ENCODE measurements around the gene E2F3.

E2F3 gene

GRCh38 chr6:20401205-20402091 is at the start of gene E2F3 (continued):
- peak; percentile 48; the same call in 1 of the 2 replicates for TF ChIP-seq ZNF449 (tag by site-specific recombination; IDR thresholded peaks at IDR 0.05)
- TF ChIP-seq ZNF324 (tag by site-specific recombination; IDR thresholded peaks at IDR 0.05): peak; percentile 74
- no peak; the same call in 1 of the 2 replicates for TF ChIP-seq ZBTB44 (tag by site-specific recombination; IDR thresholded peaks at IDR 0.05)
- no peak for TF ChIP-seq ZNF544 (tag by site-specific recombination; IDR thresholded peaks at IDR 0.05)
- no peak for TF ChIP-seq ZNF768 (tag by site-specific recombination; IDR thresholded peaks at IDR 0.05)
- TF ChIP-seq ZBTB20 (tag by site-specific recombination; IDR thresholded peaks at IDR 0.05): no peak; the same call in 1 of the 2 replicates
- no peak for TF ChIP-seq ZBTB11 (tag by site-specific recombination; conservative IDR thresholded peaks at IDR 0.05; ENCODE audit: low read depth)
- TF ChIP-seq ZNF169 (tag by site-specific recombination; IDR thresholded peaks at IDR 0.05): no peak
- TF ChIP-seq SCRT1 (tag by site-specific recombination; IDR thresholded peaks at IDR 0.05; ENCODE audit: borderline replicate concordance): no peak
- no peak for TF ChIP-seq SETDB1 (IDR thresholded peaks at IDR 0.05; ENCODE audit: insufficient read length, low read length)
- no peak for TF ChIP-seq ZNF248 (tag by site-specific recombination; IDR thresholded peaks at IDR 0.05)
- no peak for TF ChIP-seq ZSCAN18 (tag by site-specific recombination; IDR thresholded peaks at IDR 0.05)
- TF ChIP-seq KLF1 (tag by site-specific recombination; IDR thresholded peaks at IDR 0.05): no peak
- no peak for TF ChIP-seq ZNF571 (tag by site-specific recombination; IDR thresholded peaks at IDR 0.05)
- TF ChIP-seq ZEB2 (tag by site-specific recombination; IDR thresholded peaks at IDR 0.05): peak; percentile 46
- peak; percentile 99 for TF ChIP-seq PBX3 (CRISPR knock-in tag; IDR thresholded peaks at IDR 0.05)
- TF ChIP-seq MYNN (tag by site-specific recombination; IDR thresholded peaks at IDR 0.05; ENCODE audit: borderline replicate concordance): no peak
- TF ChIP-seq FEZF1 (tag by site-specific recombination; IDR thresholded peaks at IDR 0.05): peak; percentile 2; the same call in 1 of the 2 replicates
- TF ChIP-seq ZNF391 (tag by site-specific recombination; IDR thresholded peaks at IDR 0.05; ENCODE audit: borderline replicate concordance, low read depth): peak; percentile 58; the same call in 1 of the 2 replicates
- TF ChIP-seq ZNF184 (tag by site-specific recombination; IDR thresholded peaks at IDR 0.05): peak; percentile 73
- TF ChIP-seq ZNF701 (tag by site-specific recombination; IDR thresholded peaks at IDR 0.05): no peak
- no peak for TF ChIP-seq ZNF157 (tag by site-specific recombination; IDR thresholded peaks at IDR 0.05)
- no peak for TF ChIP-seq ZNF654 (tag by site-specific recombination; IDR thresholded peaks at IDR 0.05; ENCODE audit: low read depth)
- no peak for TF ChIP-seq ZNF837 (tag by site-specific recombination; IDR thresholded peaks at IDR 0.05)
- no peak for TF ChIP-seq ZNF645 (tag by site-specific recombination; IDR thresholded peaks at IDR 0.05)
- peak; percentile 37; the same call in 1 of the 2 replicates for TF ChIP-seq YY2 (tag by site-specific recombination; IDR thresholded peaks at IDR 0.05)
- TF ChIP-seq ZNF704 (tag by site-specific recombination; IDR thresholded peaks at IDR 0.05): peak; percentile 85; the same call in 1 of the 2 replicates
- TF ChIP-seq ZNF623 (tag by site-specific recombination; IDR thresholded peaks at IDR 0.05): no peak
